ENCODE results near the gene SLC31A1. TPM values are rescaled to one million over a fixed set of nuclear protein-coding genes. Genes with fewer than 3 reads are reported as not detected.
"Not testable (repeated sequence)": the region's sequence is repeated elsewhere in the genome, so short reads cannot be mapped to it uniquely, and the experiment has no call there.

Gene SLC31A1
- total RNA-seq, 1 experiment from 2014 or later, result 15.8 TPM

GRCh38 chr9:113220467-113221002 is 809 bp upstream of the SLC31A1 start:
- DNase-seq (ENCODE audit: low read depth), result peak; percentile 14

GRCh38 chr9:113221800-113222481 is 597 bp downstream of the SLC31A1 start:
- DNase-seq (ENCODE audit: low read depth), result no peak

DNA sequence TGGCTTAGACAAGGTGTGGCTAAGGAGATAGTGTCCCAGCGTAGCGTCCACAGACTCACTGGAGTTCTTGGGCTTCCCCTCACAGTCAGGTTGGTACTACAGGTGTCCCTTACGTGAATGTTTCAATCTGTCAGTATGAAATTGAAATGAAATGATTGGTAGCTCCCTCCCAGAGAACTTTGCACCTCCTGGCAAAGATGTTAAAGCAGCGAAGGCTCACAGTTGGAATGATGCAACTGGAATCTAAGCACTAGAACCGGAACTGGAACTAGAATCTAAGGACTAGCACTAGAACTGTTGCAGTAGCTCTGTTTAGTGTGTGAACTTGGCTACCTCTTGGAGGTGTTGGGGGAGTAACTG is 1.1 kb downstream of the SLC31A1 start:
- DNase-seq (ENCODE audit: low read depth), result no peak

DNA sequence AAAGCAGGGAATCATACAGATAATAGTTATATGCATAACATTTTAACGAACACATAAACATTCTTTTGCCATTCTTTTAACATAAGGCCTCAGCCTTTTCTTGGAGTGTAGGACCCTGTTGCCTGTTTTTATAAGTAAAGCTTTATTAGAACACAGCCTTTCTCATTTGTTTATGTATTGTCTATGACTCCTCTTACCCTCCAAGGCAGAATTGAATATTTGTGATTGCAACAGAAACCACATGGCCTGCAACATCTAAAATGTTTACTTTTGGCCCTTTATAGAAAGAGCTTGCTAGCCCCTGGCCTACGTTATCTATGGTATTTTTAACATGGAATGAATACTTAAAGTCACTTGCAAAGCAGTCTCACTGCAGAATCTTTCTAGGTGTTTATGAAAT is 2.6 kb downstream of the SLC31A1 start:
- no peak for DNase-seq (ENCODE audit: low read depth)

DNA sequence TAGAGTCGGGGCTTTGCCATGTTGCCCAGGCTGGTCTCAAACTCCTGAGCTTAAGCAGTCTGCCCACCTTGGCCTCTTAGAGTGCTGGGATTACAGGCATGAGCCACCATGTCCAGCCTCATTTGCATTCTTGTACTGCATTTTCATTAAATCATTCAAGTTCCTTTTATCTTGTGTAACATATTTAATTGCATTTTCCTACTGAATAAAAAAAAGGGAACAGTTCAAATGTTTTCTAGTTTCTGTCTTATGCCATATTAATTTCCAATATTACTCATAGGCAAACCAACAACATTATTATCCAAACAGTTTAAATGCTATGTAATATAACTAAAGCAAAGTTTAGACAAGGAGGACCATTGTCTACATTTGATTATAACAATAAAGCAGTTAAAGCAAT is 6.1 kb downstream of the SLC31A1 start:
- DNase-seq (ENCODE audit: low read depth), result no peak

- no peak for DNase-seq (ENCODE audit: low read depth)
These were observed 6.9 kb downstream of the SLC31A1 start for GRCh38 chr9:113228130-113228665.

DNA sequence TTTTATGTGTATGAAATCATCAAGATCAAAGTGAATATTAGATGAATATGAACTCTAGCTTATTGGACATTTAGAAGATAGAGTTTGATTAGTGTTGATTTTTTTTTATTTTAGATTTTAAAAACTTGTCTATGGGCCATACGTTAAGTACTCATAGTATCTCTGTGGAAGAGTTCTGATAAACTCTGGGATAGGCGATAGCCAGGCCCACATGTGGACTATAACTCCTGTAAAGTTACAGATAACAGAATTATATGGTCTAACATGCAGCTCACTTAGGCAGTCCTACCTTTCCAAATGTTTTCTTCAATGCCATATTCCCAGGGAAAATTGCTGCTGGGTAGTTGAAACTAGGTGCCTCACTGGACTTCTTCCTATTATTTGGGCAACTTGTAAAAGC is 10.4 kb downstream of the SLC31A1 start:
- no peak for DNase-seq (ENCODE audit: low read depth)

GRCh38 chr9:113235701-113236255 is 14.4 kb downstream of the SLC31A1 start:
- not testable (repeated sequence) for DNase-seq (ENCODE audit: low read depth)

- no peak for DNase-seq (ENCODE audit: low read depth)
These were observed 15.7 kb downstream of the SLC31A1 start for GRCh38 chr9:113237026-113237425.

DNA sequence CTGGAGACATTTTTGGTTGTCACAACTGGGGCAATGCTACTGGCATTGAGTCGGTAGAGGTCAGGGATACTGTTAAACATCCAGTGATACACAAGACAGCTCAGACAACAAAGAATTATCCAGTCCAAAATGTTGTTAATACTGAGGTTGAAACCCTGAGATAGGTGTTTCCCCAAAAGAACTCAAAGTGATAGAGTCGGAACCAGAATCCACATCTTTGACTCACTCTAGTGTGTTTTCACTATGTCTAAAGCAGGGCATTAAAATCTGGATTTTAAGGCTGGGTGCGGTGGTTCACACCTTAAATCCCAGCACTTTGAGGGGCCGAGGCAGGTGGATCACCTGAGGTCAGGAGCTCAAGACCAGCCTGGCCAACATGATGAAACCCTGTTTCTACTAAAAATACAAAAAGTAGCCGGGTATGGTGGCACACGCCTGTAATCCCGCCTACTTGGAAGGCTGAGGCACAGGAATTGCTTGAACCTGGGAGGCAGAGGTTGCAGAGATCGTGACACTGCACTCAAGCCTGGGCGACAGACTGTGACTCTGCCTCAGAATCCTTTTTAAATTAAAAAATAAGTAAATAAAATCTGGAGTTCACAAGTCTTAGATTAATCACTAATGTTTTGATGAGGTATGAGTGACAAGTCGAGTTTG is 17.0 kb downstream of the SLC31A1 start:
- DNase-seq (ENCODE audit: low read depth), result no peak

DNA sequence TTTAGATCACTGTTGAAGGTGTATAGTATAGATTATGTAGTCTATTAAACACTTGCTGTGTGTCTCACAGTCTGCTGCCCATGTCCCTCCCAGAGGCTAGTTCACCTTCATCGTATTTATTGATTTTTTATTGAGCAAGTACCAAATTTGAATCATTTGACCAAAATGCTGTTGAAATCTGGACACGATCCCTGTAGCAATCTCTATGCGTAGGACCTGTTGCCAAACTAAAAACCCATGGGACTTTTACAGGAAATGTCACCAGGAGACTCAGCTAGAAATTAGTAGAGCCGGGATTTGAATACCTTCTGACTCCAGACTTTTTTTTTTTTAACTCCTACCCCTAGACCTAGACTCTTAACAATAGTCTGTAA is 17.5 kb downstream of the SLC31A1 start:
- no peak for DNase-seq (ENCODE audit: low read depth)

DNA sequence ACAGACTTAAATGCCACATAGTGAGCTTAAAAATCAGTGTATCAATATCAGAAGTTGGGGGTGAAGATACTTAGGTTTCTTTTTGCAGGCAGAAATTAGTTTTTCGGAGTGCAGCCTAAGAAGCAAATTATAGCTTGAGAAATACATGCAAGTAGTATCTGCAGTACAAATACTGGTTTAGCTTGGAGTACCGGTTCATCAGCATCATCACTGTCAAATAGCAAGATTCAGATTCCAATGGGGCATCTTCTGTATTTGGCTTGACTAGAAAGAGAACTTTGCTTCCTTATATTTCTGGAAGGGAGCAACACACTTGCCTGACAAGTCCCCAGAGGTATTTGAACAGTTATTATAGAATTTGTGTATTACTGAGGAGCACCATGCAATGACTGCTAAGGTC is 19.8 kb downstream of the SLC31A1 start:
- no peak for DNase-seq (ENCODE audit: low read depth)

DNA sequence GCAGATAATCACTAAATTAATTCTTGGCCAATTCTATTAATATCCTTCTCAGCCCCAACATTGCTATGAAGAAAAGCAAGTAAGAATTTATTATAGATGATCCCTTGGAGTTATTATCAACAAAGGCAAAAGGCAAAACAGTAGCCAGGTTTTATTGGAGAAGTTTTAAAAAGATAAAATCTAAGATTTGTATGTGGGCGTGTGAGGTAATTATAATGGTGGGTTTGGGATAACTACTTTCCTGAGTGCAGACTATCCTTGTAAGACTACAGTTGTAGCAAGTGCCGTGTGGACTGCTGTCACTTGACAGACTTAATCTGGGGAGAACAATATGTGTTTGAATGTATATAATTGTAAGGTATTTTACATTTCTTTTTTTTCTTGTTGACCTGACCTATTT is 23.2 kb downstream of the SLC31A1 start:
- DNase-seq (ENCODE audit: low read depth), result no peak

- no peak for DNase-seq (ENCODE audit: low read depth)
These were observed 24.6 kb downstream of the SLC31A1 start for GRCh38 chr9:113245894-113246293.

GRCh38 chr9:113246928-113247327 is 25.6 kb downstream of the SLC31A1 start:
- no peak for DNase-seq (ENCODE audit: low read depth)

GRCh38 chr9:113247640-113248039 is 26.3 kb downstream of the SLC31A1 start:
- no peak for DNase-seq (ENCODE audit: low read depth)

DNA sequence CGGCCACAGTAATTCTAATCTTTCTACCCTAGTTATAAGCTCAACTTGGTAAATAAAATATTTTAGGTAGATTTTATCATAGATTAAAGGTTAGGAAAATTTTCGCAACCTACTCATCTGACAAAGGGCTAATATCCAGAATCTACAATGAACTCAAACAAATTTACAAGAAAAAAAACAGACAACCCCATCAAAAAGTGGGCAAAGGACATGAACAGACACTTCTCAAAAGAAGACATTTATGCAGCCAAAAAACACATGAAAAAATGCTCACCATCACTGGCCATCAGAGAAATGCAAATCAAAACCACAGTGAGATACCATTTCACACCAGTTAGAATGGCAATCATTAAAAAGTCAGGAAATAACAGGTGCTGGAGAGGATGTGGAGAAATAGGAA is 28.3 kb downstream of the SLC31A1 start:
- DNase-seq (ENCODE audit: low read depth), result not testable (repeated sequence)

GRCh38 chr9:113250807-113251206 is 29.5 kb downstream of the SLC31A1 start:
- DNase-seq (ENCODE audit: low read depth), result no peak

DNA sequence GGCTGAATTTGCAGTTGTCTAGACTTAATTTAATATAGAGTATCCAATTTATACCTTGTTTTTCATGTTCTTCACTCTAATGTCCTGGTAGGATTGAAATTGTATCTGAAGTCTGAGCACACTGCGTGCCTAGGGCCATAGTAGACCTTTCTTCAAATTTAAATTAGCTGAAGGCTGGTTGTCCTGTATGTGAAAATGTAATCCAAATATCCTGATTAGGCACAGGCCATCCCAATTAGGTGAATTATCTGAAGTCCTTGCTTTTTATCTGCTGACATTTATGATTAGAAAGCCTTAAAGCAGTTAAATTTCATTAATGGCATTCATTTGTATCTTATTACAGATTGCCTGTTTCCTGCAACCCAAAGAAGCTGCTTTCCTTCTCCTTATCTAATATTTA is 33.6 kb downstream of the SLC31A1 start:
- no peak for DNase-seq (ENCODE audit: low read depth)

DNA sequence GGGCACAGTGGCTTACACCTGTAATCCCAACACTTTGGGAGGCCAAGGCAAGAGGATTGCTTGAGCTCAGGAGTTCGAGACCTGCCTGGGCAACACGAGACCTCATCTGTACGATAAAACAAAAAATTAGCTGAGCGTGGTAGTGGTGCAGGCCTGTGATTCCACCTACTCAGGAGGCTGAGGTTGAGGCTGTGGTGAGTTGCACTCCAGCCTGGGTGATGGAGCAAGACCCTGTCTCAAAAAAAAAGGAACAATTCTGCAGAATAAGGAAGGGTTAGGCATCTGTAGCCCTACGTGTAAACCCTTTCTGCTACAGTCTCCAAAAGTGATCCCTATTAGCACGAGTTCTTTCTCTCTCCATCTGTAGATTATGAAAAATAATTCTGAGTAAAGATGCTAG is 34.1 kb downstream of the SLC31A1 start:
- no peak for DNase-seq (ENCODE audit: low read depth)

GRCh38 chr9:113257863-113258262 is 36.5 kb downstream of the SLC31A1 start:
- DNase-seq (ENCODE audit: low read depth), result no peak

DNA sequence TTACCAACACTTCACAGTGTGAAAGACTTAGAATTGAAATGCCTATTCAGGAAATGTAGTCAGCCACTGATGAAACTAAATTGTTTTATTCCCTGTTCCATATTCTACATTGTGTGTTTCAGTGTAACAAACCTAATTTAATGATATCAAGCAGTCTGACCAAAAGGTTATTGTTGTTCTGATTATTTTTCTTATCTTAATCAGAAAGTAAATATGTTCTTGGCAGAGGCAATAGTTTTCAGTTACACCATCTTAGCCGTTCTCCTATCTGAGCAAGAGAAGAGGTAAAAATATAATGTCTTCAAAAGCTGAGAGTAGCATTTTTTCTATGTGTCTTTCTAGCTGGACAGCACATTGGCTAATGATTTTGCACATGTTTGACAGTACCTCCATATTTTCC is 36.9 kb downstream of the SLC31A1 start:
- no peak for DNase-seq (ENCODE audit: low read depth)
